NCI-H2081 (cell line): ENCODE data around the gene ARF5.
"Not testable (repeated sequence)": the region's sequence is repeated elsewhere in the genome, so short reads cannot be mapped to it uniquely, and the experiment has no call there.

Experiments used
- DNase-seq, 2 experiments: peaks; one replicate each; lab custom pipeline; 2025; lab: John Stamatoyannopoulos, UW

The ARF5 gene

GRCh38 chr7:127588019-127588696 lies at the start of gene ARF5:
TSS of gene ARF5 (plus strand) at chr7:127588411. CDS start at chr7:127588499, 88 bp downstream.
- peak; percentile 84 to 87 for DNase-seq

- DNase-seq: no peak
Observed at GRCh38 chr7:127539116-127539515, 49.1 kb upstream of the ARF5 start.

DNA sequence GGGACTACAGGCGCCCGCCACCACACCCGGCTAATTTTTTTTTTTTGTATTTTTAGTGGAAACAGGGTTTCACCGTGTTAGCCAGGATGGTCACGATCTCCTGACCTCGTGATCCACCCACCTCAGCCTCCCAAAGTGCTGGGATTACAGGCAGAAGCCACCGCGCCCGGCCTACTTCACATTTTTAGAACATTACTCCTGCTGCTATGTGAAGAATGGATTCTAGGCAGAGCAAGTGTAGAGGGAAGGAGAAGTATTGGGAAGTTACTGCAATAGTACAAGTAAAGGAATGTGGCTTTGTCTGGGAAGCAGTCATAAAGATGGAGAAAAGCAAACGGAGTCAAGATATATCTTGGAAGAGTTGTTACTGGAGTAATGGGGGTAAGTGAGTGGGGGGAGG lies 47.8 kb upstream of the ARF5 start:
- not testable (repeated sequence) for DNase-seq

GRCh38 chr7:127541548-127541947 lies 46.7 kb upstream of the ARF5 start:
- DNase-seq: no peak

DNA sequence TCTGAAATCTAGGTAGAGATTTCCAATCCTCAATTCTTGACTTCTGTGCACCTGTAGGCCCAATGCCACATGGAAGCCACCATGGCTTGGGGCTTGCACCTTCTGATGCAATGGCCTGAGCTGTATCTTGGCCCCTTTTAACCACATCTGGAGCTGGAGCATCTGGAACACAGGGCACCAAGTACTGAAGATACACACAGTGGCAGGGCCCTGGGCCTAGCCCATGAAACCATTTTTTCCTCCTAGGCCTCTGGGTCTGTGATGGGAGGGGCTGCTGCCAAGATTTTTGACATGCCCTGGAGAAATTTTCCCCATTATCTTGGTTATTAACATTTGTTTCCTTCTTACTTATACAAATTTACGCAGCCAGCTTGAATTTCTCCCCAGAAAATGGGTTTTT lies 41.9 kb upstream of the ARF5 start:
- DNase-seq: no peak

DNA sequence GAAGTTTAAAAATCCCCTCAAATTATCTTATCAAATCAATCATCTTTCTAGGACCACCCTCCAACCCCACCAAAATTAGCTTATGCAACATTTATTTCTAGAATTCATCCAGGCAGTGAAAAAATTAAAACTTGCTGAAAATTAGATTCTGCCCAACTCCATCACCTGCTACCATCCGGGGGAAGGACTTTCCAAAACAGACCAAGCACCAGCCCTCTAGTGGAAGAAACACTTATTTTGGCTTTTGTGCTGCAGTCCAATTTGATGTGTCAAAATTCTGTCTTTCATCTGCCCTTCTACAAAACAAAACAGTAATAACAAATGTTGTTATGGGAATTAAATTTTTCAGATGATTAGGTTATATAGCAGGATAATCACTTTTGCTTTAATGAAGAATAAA lies 38.0 kb upstream of the ARF5 start:
- DNase-seq: no peak

GRCh38 chr7:127551941-127552340 lies 36.3 kb upstream of the ARF5 start:
- DNase-seq: no peak

GRCh38 chr7:127556404-127556803 lies 31.8 kb upstream of the ARF5 start:
- no peak for DNase-seq

DNA sequence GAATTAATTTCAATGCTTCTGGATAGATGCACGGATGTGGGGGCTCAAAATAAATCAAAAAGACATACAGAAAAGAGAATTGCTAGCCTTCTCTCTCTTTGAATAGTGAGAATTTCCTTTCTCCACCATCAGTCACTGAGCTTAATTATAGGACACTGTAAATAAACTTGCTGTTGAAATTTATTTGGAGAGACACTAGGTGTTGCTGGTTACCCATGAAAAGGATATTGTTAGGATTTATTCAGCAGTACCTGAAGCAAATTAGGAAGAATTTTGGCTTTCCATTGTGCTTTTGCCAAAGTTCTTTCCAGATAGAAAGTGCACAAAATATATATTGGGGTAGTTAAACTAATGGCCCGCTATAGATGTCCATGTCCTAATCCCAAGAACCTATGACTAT lies 30.4 kb upstream of the ARF5 start:
- DNase-seq: no peak

DNA sequence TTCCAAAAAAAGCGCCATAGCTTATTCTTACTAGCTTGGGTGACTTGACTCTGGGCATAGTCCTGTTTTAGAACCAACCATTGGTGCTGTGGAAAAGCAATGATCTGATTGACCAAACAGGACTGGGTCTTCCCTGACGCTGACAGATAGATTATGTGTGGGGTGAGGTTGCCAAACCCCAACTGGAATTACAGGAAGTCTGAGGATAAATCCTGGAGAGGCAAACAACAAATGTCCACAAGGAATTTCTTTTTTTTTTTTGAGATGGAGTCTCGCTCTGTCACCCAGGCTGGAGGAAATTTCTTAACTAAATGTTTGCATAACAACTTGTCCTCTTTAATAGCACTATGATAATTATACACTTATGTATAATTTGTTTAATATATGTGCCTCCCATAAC lies 22.0 kb upstream of the ARF5 start:
- no peak for DNase-seq

DNA sequence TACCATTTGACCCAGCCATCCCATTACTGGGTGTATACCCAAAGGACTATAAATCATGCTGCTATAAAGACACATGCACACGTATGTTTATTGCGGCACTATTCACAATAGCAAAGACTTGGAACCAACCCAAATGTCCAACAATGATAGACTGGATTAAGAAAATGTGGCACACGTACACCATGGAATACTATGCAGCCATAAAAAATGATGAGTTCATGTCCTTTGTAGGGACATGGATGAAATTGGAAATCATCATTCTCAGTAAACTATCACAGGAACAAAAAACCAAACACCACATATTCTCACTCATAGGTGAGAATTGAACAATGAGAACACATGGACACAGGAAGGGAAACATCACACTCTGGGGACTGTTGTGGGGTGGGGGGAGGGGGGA lies 20.2 kb upstream of the ARF5 start:
- DNase-seq: not testable (repeated sequence)

- DNase-seq: no peak
Observed at GRCh38 chr7:127571741-127572505, 16.3 kb upstream of the ARF5 start.

- peak; percentile 6 to 27 for DNase-seq
Observed at GRCh38 chr7:127578036-127578684, 10.1 kb upstream of the ARF5 start.

DNA sequence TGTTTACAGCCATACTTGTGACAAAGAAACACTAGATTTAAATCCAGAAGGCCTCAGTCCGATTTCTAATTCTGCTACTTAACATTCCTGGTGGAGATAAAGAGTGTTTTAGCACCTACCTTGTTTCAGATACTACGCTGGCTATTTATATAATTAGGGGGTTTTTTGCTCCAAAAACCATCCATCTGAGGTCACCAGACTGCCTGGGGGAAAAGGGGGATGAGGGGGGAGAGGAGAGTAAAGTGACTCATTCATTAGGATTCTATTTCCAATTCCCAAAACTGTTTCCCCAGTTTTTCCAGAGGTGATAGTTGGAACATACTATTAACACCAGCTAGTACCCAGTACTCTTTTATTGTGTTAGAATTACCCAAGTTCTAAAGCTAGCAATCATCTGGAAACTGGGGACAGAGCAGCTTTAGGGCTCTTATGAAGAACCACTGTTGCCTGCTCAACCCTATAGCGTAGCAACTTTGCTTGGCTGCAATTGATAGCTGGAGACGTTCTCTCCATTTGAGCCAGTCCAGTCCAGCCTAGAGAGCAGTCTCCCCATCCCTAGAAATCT lies 9.4 kb upstream of the ARF5 start:
- no peak for DNase-seq

- DNase-seq: no peak
Observed at GRCh38 chr7:127580612-127581011, 7.6 kb upstream of the ARF5 start.

GRCh38 chr7:127581716-127582115 lies 6.5 kb upstream of the ARF5 start:
- no peak for DNase-seq

DNA sequence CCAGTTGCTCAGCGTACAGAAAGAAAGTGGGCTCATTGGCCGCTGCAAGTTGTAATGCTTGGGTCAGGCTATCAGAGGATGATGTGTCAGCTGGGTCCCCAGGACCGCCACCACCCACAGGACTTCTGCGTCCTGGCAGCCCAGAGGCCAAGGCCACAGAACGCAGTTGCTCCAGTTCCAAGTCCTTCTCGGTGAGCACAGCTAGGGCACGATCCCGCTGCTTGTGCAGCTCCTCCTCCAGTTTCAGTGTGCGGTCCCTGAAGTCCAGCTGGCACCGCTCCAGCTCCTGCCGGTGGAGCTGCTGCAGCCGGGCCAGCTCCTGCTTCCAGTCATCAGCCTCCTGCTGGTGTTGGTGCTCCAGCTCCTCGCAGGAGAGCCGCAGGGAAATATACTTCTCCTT lies 5.8 kb upstream of the ARF5 start:
- DNase-seq: no peak

GRCh38 chr7:127584648-127585043 lies 3.6 kb upstream of the ARF5 start:
- DNase-seq: no peak

DNA sequence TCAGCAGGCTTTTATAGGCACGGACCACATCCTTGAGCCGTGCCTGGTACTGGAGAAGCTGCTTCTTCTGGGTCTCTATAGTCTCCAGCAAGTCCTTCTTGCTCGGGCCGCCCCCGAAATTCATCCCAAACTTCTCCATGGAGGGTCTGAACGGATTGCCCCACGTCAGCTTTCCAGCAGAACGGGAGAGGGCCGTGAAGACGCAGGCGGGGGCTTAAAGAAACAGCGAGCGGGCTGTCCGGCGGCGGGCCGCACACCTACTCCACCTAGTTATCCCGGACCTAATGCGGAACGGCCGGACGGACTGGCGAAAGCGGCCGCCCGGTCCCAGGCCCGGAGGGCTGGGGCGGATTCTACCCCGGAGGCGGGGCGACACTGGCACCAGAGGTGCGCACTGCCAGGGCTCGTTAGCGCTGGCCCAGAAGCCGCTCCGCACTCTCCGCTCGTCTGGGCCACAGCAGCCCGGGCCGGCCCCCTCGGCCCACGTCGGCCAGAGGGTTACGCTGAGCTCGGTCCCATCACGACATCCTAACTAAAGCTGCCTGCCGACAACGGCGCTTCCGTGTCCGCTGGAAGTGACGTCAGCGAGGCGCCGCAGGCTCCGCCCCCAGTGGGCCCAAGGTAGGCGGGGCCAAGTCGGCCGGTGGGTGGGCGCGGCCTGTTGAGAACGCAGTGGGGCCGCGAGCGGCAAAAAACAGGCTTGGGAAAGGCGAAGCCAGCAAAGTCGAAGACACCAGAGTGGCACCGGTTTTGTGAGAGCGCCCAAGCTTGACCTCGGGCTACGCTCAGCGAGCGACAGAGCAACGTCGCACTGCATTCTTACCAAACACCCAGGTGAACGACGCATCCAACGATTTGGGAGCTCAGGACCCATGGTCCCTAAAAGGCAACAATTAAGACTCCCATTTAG lies 2.9 kb upstream of the ARF5 start, which contains the start of gene GCC1:
GCC1 (minus strand) TSS at position 553 of the 910 bp plus-strand sequence; CDS start at position 139, 414 bp downstream.
- DNase-seq: peak; percentile 86 to 87

GRCh38 chr7:127586346-127586745 lies 1.9 kb upstream of the ARF5 start:
- DNase-seq: no peak

DNA sequence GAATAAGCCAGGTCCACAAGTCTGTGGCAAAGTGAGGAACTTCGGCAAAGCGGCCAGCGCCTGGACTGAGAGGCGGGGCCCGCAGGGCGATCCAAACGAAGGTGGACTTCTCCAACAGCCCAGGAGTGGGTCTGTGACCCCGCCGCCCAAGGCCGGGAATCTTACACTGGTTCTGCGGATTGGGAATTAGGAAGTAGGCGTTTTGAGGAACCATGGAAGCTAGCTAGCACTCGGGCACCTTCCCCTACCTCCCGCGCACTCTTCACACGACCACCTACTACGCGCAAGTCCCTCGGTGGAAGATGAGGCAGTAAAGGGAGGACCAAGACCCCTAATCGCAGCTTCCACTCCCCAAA lies 570 bp upstream of the ARF5 start:
- no peak for DNase-seq
